IPS DF 6.9 (cell line): ENCODE results near the gene SH3YL1.
A peak's percentile ranks its signal among the peaks of the same experiment; 100 is the strongest.

Experiments
- DNase-seq: peaks from one replicate; pipeline ENCODE4 v3.0.0-alpha.2; 2013; ENCODE audit warnings: low read depth, low spot score
- H3K27ac ChIP-seq: one replicate; pipeline ENCODE4 v1.5.1; 2013; ENCODE audit warnings: low read length, control low read depth
- H3K27me3 ChIP-seq: 2 replicates; pipeline ENCODE4 v1.6.1; 2013; ENCODE audit warnings: mild to moderate bottlenecking, low read length; ENCODE audit not compliant: control insufficient read depth, insufficient read depth
- H3K36me3 ChIP-seq: 2 replicates; pipeline ENCODE4 v1.6.1; 2013; ENCODE audit warnings: low read length; ENCODE audit not compliant: control insufficient read depth, insufficient read depth
- H3K4me1 ChIP-seq: 2 replicates; pipeline ENCODE4 v1.6.1; 2013; ENCODE audit warnings: low read length; ENCODE audit not compliant: control insufficient read depth, insufficient read depth
- H3K4me3 ChIP-seq: 2 replicates; pipeline ENCODE4 v1.5.1; 2013; ENCODE audit warnings: mild to moderate bottlenecking, low read length
- H3K9me3 ChIP-seq: 2 replicates; pipeline ENCODE4 v1.6.1; 2013; ENCODE audit warnings: low read length, inconsistent platforms; ENCODE audit not compliant: control insufficient read depth, insufficient read depth
- WGBS: extraction: QIAGEN DNeasy Blood & Tissue Kit; methylation state at CpG from one replicate; pipeline ENCODE4 v1.1.7; 2013; ENCODE audit warnings: mixed read lengths, missing lambda C conversion rate; ENCODE audit not compliant: insufficient read length, insufficient coverage; 5-methylcytosine and 5-hydroxymethylcytosine counted together

Gene SH3YL1

DNA sequence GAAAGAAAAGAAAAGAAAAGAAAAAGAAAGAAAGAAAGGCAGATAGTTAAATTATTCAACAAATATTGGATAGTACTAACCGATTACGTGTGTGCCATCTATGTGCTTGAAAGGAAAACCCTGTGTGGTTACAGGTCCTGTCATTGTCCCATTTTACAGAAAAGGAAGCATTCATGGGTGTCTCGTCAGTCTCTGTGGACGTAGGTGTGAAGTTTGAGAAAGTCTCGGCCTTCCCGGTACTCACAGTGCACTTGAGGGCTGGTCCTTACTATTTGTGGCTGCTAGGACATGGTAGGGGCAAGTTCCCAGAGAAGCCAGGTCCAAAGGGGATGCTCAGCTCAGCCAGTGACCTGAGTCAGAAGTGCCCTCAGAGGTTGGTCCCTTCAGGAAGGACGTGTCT, 19.3 kb downstream of the SH3YL1 start:
- H3K36me3 ChIP-seq: no peaks in the 10 kb centered on the region; the same call in 1 of the 2 replicates
- H3K27me3 ChIP-seq: no peaks in the 10 kb centered on the region
- no peaks in the 10 kb centered on the region for H3K4me1 ChIP-seq
- no peak overlapping the region for H3K4me3 ChIP-seq
- H3K27ac ChIP-seq: no peak overlapping the region
- no peak for DNase-seq
- H3K9me3 ChIP-seq: no peaks in the 10 kb centered on the region
- WGBS: no CpG with 5 or more reads among the region's 7 CpGs

DNA sequence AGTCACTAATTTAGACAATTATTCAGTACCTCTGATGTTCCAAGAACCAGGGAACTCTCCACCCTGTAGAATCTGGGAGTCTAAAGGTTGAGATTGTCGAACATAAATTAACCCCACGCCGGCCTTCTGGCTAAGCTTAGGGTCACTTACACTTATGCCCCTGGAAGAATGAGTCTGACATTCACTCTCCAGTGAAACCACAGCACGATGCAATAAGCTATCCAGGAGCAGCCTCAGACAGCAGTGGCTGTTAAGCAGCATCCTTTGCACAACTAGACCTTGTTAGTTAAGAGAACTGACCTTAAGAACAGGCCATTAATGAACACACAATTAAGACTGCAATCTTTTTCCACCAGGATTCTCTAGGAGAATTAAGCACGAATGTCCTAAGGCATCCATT, 25.0 kb downstream of the SH3YL1 start:
- Histone ChIP-seq H3K27ac (no peak overlapping the region), H3K36me3 (no peaks in the 10 kb centered on the region; the same call in 1 of the 2 replicates), H3K27me3 (no peaks in the 10 kb centered on the region), H3K4me3 (no peak overlapping the region), H3K4me1 (no peaks in the 10 kb centered on the region), H3K9me3 (no peaks in the 10 kb centered on the region)
- DNase-seq: no peak
- no CpG with 5 or more reads among the region's 5 CpGs for WGBS

DNA sequence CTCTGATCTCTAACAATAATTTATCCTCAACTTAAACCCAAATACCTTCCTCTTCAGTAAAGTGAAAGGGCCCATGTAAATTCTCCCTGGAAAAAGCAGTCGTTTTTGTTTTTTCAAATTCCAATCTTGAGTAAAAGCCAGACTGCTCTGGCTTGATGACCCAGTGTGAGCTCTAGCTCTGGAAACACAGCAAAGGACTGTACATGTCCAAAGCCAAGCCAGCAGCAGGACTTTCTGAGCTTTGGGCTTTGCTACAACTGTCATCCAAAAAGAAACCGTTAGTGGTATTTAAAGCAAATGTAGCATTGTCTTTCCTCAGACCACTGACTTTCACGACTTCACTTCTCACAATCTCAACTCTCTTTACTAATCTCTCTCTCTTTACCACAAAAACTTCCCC, 25.4 kb downstream of the SH3YL1 start:
- Histone ChIP-seq H3K4me3 (no peak overlapping the region), H3K9me3 (no peaks in the 10 kb centered on the region), H3K4me1 (no peaks in the 10 kb centered on the region), H3K27me3 (no peaks in the 10 kb centered on the region), H3K36me3 (no peaks in the 10 kb centered on the region), H3K27ac (no peak overlapping the region)
- 100% methylated on average over 1 of the region's 3 CpGs for WGBS
- DNase-seq: no peak

DNA sequence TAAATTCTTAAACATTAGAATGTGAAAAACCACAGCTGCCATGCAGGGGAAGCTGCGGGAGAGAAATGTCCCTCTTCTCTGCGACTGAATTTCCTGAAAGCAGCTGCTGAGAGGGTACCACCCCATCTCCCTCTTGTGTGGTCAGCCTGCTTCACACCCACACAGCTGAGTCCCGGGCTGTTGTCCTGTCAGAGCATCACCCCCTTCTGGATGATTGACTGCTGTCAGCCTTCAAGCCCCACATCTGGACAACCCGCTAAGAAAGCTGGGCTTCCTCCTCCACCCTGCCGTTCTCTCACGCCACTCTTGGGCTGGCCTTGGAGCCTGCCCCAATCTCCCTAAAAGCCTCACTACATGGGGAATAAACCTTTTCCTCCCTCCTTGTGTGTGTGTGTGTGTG, 26.0 kb downstream of the SH3YL1 start:
- WGBS: no CpG with 5 or more reads among the region's 6 CpGs
- no peaks in the 10 kb centered on the region for H3K27me3 ChIP-seq
- no peaks in the 10 kb centered on the region for H3K9me3 ChIP-seq
- no peaks in the 10 kb centered on the region for H3K36me3 ChIP-seq
- no peaks in the 10 kb centered on the region for H3K4me1 ChIP-seq
- no peak for DNase-seq
- no peak overlapping the region for H3K4me3 ChIP-seq
- H3K27ac ChIP-seq: no peak overlapping the region

DNA sequence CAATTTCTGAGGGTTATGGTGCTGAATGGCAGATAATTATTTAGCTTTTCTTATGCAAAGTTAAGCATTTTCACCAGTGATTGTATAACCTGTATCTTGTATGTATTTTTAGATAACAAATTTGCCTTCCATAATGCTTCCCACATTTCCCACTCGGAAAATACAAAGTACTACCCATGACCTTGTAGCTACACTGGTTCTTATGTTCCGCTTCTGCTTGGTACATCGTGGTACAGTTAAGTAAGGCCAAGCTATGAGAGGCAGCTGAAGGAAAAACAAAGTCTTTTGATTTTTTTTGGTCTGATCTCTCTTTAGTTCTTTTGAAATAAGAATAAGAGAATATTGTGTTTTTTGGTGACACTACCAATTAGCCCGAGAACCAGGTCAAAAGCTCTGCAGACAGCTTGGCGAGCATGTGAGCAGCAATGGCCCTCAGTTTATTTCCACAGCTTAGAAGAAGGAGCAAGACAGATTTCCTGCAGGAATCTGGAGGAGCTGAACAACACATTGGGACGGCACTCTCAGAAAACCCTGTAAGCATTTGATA, 26.8 kb downstream of the SH3YL1 start:
- no peaks in the 10 kb centered on the region for H3K36me3 ChIP-seq
- H3K4me3 ChIP-seq: no peak overlapping the region
- H3K9me3 ChIP-seq: no peaks in the 10 kb centered on the region
- no peak for DNase-seq
- no peaks in the 10 kb centered on the region for H3K4me1 ChIP-seq
- H3K27me3 ChIP-seq: no peaks in the 10 kb centered on the region
- no CpG with 5 or more reads among the region's 6 CpGs for WGBS
- H3K27ac ChIP-seq: no peak overlapping the region

DNA sequence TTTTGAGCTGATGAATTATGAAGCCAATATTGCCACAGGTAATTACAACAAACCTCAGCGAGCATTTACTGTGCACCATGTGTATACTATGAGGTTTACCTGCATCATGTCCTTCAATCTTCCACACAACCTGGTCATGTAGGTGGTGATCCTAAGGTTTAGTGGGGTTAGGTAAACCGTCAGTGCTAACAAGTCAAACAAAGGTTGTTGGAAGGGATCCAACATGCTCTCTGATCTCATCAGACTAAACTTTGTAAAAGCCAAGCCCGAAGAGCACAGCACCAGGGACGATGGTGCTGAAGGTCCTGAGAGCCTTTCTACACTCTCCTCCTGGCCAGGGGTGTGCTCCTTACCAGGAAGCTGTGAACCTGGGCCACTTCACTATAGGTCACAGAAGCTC, 29.4 kb downstream of the SH3YL1 start:
- Histone ChIP-seq H3K4me1 (no peaks in the 10 kb centered on the region), H3K4me3 (no peak overlapping the region), H3K27ac (no peak overlapping the region), H3K9me3 (no peaks in the 10 kb centered on the region), H3K27me3 (no peaks in the 10 kb centered on the region), H3K36me3 (no peaks in the 10 kb centered on the region)
- no peak for DNase-seq
- no CpG with 5 or more reads among the region's 4 CpGs for WGBS

DNA sequence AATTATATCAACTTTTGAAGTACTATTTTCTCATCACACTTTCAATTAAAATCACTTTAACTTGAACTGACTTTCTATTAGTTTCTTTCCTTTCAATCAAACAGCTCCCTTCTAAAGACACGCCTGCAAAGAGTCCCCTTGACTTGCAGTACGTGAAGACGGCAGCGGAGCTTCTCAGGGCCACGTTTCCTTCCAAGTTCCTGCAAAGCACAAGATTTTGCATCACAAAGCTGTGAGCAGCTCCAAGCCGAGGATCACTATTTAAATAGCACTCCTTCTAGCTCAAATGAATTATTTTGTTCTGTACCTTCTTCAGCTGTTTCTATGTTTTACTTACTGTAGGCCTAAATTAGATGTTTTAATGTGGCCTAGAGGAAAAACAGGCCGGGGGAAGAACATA, 30.8 kb downstream of the SH3YL1 start:
- no peak overlapping the region for H3K4me3 ChIP-seq
- no peaks in the 10 kb centered on the region for H3K9me3 ChIP-seq
- no peaks in the 10 kb centered on the region for H3K36me3 ChIP-seq
- H3K4me1 ChIP-seq: no peaks in the 10 kb centered on the region
- peak; percentile 41 for DNase-seq
- no peaks in the 10 kb centered on the region for H3K27me3 ChIP-seq
- WGBS: no CpG with 5 or more reads among the region's 7 CpGs
- H3K27ac ChIP-seq: no peak overlapping the region

DNA sequence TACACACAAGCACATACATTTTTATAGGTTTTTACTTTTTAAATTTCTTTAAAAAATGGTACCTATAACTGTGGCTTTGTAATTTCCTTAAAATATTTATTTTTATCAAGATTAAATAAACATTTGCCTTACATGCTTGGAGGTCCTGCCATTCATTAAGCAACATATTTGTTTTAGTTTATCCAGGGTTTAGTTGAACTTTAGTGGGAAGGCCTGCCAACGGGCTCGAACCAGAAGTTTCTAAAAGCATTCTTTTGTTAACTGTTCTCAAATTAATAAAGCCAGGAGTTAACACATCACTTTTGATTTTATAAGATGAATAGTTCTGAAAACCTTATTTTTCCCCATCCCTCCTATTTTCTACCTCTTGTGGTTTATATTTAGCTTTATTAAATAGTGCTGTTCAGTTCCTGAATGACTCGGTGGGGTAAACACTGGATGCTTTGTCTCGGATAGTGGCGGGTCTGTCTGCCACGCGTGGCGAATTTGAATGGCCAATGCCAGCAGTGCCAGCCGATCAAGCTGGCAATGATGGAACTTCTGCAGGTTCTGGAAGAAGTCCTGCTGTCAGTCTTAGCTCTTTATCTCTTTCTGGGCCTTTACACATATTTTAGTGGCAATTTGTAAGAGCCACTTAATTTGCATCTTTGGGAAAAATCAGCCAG, 32.2 kb downstream of the SH3YL1 start:
- no peak for DNase-seq
- Histone ChIP-seq H3K27ac (no peak overlapping the region), H3K27me3 (no peaks in the 10 kb centered on the region), H3K36me3 (no peaks in the 10 kb centered on the region; the same call in 1 of the 2 replicates), H3K9me3 (no peaks in the 10 kb centered on the region), H3K4me1 (no peaks in the 10 kb centered on the region), H3K4me3 (no peak overlapping the region)
- WGBS: no CpG with 5 or more reads among the region's 9 CpGs

DNA sequence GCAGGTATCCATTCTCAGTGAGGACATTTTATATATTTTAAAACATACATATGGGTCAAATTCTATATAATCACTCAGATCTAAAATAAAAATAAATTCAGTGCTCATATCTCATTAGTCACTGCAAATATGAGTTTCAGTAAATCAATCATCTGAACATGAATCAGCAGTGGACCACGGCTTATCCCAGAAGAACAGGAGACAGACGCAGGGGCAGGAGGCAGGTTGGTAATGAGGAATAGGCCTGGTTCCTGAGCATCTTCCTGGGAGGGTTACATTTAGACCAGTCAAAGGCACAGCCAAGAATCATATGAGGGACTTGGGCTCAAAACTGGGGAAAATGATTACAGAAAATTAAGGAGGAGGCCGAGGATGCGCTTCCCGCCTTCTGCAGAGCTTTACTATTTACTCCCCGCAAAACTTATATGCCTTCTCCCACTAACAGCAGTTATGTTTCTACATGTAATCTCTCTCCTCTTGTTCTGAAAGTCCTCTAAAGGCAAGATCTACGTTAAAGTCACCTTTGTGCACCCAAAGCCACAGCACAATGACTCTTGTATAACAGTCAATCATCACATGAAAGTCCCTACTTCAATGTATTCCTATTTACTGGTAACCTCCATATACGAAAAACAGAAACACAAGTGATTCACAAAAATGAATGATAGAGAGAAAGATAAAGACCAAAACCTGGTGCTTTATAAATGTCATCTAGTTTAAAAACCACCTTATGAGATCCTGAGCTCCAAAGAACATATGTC, 35.1 kb downstream of the SH3YL1 start:
- Histone ChIP-seq H3K4me3 (no peak overlapping the region), H3K9me3 (no peaks in the 10 kb centered on the region), H3K27ac (no peak overlapping the region), H3K4me1 (no peaks in the 10 kb centered on the region), H3K36me3 (no peaks in the 10 kb centered on the region; the same call in 1 of the 2 replicates), H3K27me3 (no peaks in the 10 kb centered on the region)
- no CpG with 5 or more reads among the region's 8 CpGs for WGBS
- no peak for DNase-seq

DNA sequence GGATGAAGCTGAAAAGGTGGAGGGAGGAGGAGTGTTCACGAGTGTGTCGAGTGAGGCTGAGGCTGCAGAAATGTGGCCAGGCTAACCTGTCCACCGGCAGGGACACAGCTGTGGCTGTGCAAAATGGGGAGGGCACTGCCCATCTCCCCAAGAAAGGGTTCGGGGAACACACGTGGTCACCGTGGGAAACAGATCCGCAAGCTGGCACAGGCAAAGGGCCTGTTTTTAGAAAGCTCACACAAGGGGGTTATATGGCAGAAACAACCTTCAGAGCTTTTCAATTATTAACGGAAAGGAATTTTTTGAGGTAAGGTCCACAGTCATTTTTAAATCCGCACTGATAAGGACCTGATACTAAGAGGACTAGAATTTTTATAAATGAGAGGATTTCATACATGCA, 35.7 kb downstream of the SH3YL1 start:
- no peaks in the 10 kb centered on the region for H3K27me3 ChIP-seq
- no CpG with 5 or more reads among the region's 9 CpGs for WGBS
- H3K9me3 ChIP-seq: no peaks in the 10 kb centered on the region
- H3K36me3 ChIP-seq: no peaks in the 10 kb centered on the region; the same call in 1 of the 2 replicates
- H3K4me3 ChIP-seq: no peak overlapping the region
- no peak overlapping the region for H3K27ac ChIP-seq
- no peak for DNase-seq
- no peaks in the 10 kb centered on the region for H3K4me1 ChIP-seq
